ENCODE data around the gene BDKRB1.

GRCh38 chr14:96307434-96307833 is 51.4 kb downstream of the BDKRB1 start:
- no peak for TF ChIP-seq CTCF (IDR thresholded peaks at IDR 0.05; ENCODE audit: low read depth, low read length)
- no peak for TF ChIP-seq EZH2phosphoT487 (IDR thresholded peaks at IDR 0.05; ENCODE audit: low read depth)

Measured in OCI-LY3 (cell line).